ENCODE results near the gene C20orf204.
"Not testable (repeated sequence)": the region's sequence is repeated elsewhere in the genome, so short reads cannot be mapped to it uniquely, and the experiment has no call there.

C20orf204 gene

GRCh38 chr20:64035933-64036345 is at the start of gene C20orf204:
Gene C20orf204 (plus strand): TSS chr20:64036182. CDS start chr20:64036324, 142 bp downstream.
- DNase-seq = no peak

GRCh38 chr20:64000906-64001305 is 35.1 kb upstream of the C20orf204 start:
- no peak for DNase-seq

GRCh38 chr20:64001607-64002011 is 34.4 kb upstream of the C20orf204 start:
- no peak for DNase-seq

GRCh38 chr20:64003960-64004725 is 31.8 kb upstream of the C20orf204 start:
- no peak for DNase-seq

GRCh38 chr20:64005394-64005793 is 30.6 kb upstream of the C20orf204 start:
- no peak for DNase-seq

GRCh38 chr20:64006490-64006889 is 29.5 kb upstream of the C20orf204 start:
- peak; percentile 19 for DNase-seq

- no peak for DNase-seq
These were observed 29.1 kb upstream of the C20orf204 start for GRCh38 chr20:64006902-64007301.

- DNase-seq = no peak
These were observed 26.1 kb upstream of the C20orf204 start for GRCh38 chr20:64009811-64010387.

GRCh38 chr20:64010711-64011237 is 25.2 kb upstream of the C20orf204 start:
- DNase-seq = no peak

- no peak for DNase-seq
These were observed 24.6 kb upstream of the C20orf204 start for GRCh38 chr20:64011366-64011779.

- DNase-seq = not testable (repeated sequence)
These were observed 23.4 kb upstream of the C20orf204 start for GRCh38 chr20:64012385-64013154.

- no peak for DNase-seq
These were observed 20.3 kb upstream of the C20orf204 start for GRCh38 chr20:64015635-64016034.

- no peak for DNase-seq
These were observed 14.6 kb upstream of the C20orf204 start for GRCh38 chr20:64021124-64021975.

- DNase-seq = no peak
These were observed 13.2 kb upstream of the C20orf204 start for GRCh38 chr20:64022671-64023360.

- DNase-seq = no peak
These were observed 12.4 kb upstream of the C20orf204 start for GRCh38 chr20:64023361-64024140.

GRCh38 chr20:64024141-64024990 is 11.6 kb upstream of the C20orf204 start:
- DNase-seq = no peak

- no peak for DNase-seq
These were observed 10.7 kb upstream of the C20orf204 start for GRCh38 chr20:64025101-64025825.

- no peak for DNase-seq
These were observed 10.1 kb upstream of the C20orf204 start for GRCh38 chr20:64025826-64026412.

Data from midbrain (tissue), 1 donor.